Testis (tissue), 3 donors: ENCODE measurements around the gene PRND. TPM values are rescaled to one million over a fixed set of nuclear protein-coding genes. Genes with fewer than 3 reads are reported as not detected.

Experiments used
- DNase-seq: peaks from one replicate; pipeline ENCODE4 v3.0.0-alpha.2; 2019
- H3K27ac ChIP-seq, 2 donors: fragments of 200-600 bp; sonication (generic); one replicate each; pipeline ENCODE4 v1.5.1; 2019
- H3K27me3 ChIP-seq: fragments of 200-600 bp; sonication (generic); one replicate; pipeline ENCODE4 v1.5.1; 2019
- H3K36me3 ChIP-seq: fragments of 200-600 bp; sonication (generic); one replicate; pipeline ENCODE4 v1.5.1; 2017; ENCODE audit warnings: low read depth; ENCODE audit errors: missing control alignments
- H3K4me1 ChIP-seq: fragments of 200-600 bp; sonication (generic); one replicate; pipeline ENCODE4 v1.5.1; 2019
- H3K4me3 ChIP-seq, 2 donors: fragments of 200-600 bp; sonication (generic); one replicate each; pipeline ENCODE4 v1.5.1; 2017 to 2019
- H3K9me3 ChIP-seq: fragments of 200-600 bp; sonication (generic); one replicate; pipeline ENCODE4 v1.5.1; 2017
- POLR2A ChIP-seq: fragments of 450-650 bp; IDR thresholded peaks from one replicate; pipeline ENCODE4 v1.6.1; 2017; ENCODE audit warnings: antibody characterized with exemption, mild to moderate bottlenecking, moderate library complexity
- WGBS, 2 donors: methylation state at CpG; one replicate each; pipeline ENCODE4 v1.1.5; 2018; 5-methylcytosine and 5-hydroxymethylcytosine counted together
- intact Hi-C: fragments of 100-400 bp; cut with DNase I; formaldehyde crosslinking; loops from one replicate; pipeline ENCODE4 v1.15.1; 2023; ENCODE audit warnings: low total_unique reads
- polyA plus RNA-seq: library from polyadenylated mRNA; stranded (reverse); fragments of 350-450 nt; fragmentation: Illumina TruSeq; extraction: RNeasy Lipid Tissue Mini Kit (QIAGEN cat#74804); gene quantifications from one replicate; pipeline ENCODE4 v1.2.3, GENCODE V29; 2014; ENCODE audit warnings: low read depth, low replicate concordance; ENCODE audit not compliant: insufficient read depth
- total RNA-seq, 2 donors: library from RNA; depleted of rRNA; stranded (reverse); fragments of >200 nt; gene quantifications; one replicate each; pipeline ENCODE4 v1.2.3, GENCODE V29; 2016
- TF ChIP-seq, protein P1 (sequence below), 3 experiments: fragments of 450-650 bp in 2 of 3; fragments of 200-600 bp in 1 of 3; sonication (generic) in 1 of 3; IDR thresholded peaks; one replicate each; pipeline ENCODE4 v1.5.1; 2016 to 2019; ENCODE audit warnings: antibody characterized with exemption in 3 of 3, mild to moderate bottlenecking in 2 of 3, moderate library complexity in 1 of 3

Gene PRND
- total and polyA plus RNA-seq, 3 donors from 2014 or later, result 147 to 729 (median 431) TPM

DNA sequence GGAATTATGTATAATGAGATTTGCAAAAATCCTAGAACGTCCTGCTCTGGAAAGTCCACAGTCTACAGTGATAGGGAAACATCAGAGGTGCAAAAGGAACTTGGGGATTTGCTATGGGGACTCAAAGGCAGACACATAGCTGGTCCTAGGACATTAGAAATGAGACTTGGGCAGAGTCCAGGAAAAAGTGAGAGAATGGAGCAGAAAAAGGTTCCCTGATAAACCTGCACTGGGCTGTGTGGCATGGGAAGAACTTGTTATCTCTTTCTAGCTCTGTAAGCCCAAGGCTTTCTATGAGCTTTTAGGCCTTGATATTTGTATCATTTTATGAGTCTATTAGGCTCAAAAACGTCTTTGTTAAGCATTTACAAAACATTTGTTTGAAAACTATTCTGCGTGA lies 15.2 kb downstream of the PRND start:
- Histone ChIP-seq H3K9me3 (no peaks in the 10 kb centered on the region), H3K36me3 (no peaks in the 10 kb centered on the region), H3K4me1 (peaks cover 7% of the 10 kb centered on the region), H3K27me3 (no peaks in the 10 kb centered on the region), H3K27ac (peak overlapping the region; percentile 60 to 72), H3K4me3 (no peak overlapping the region)
- TF ChIP-seq POLR2A, result no peak
- TF ChIP-seq, protein P1, sequence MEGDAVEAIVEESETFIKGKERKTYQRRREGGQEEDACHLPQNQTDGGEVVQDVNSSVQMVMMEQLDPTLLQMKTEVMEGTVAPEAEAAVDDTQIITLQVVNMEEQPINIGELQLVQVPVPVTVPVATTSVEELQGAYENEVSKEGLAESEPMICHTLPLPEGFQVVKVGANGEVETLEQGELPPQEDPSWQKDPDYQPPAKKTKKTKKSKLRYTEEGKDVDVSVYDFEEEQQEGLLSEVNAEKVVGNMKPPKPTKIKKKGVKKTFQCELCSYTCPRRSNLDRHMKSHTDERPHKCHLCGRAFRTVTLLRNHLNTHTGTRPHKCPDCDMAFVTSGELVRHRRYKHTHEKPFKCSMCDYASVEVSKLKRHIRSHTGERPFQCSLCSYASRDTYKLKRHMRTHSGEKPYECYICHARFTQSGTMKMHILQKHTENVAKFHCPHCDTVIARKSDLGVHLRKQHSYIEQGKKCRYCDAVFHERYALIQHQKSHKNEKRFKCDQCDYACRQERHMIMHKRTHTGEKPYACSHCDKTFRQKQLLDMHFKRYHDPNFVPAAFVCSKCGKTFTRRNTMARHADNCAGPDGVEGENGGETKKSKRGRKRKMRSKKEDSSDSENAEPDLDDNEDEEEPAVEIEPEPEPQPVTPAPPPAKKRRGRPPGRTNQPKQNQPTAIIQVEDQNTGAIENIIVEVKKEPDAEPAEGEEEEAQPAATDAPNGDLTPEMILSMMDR (IDR thresholded peaks at IDR 0.05), result no peak
- DNase-seq, result peak; percentile 70
- 55 to 59% methylated on average over 3 of the region's 3 CpGs for WGBS, 2 donors
- intact Hi-C loops, result no loop called here

DNA sequence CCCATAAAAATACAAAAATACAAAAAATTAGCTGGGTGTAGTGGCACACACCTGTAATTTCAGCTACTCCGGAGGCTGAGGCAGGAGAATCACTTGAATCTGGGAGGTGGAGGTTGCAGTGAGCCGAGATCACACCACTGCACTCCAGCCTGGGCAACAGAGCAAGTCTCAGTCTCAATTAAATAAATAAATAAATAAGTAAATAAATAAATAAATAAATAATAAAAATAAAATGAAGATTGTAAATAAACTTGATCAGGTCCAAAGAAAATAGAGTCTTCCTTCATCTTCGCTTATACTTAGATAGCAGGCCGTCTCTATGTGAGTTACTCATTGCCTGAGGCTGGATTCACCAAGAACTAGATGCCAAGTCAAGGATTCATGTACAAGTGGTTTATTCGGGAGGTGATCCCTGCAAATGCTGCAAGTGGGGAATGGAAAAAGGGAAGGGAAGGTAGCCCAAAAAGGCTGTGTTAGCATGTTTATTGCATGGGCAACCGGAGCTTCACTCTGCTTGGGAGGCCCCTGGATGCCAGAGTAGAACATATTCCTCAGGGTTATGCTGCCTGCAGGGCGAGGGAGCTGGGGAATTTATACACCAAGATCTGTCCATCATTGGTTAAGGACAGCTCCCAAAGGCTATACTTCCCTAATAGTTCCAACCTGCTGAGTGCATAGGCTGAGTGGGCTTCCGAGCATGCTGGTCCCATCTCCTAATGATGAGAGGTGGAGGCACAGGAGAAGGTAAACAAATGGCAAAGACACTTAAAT lies 16.3 kb downstream of the PRND start:
- Histone ChIP-seq H3K27me3 (no peaks in the 10 kb centered on the region), H3K9me3 (no peaks in the 10 kb centered on the region), H3K4me3 (no peak overlapping the region), H3K4me1 (peaks cover 7% of the 10 kb centered on the region), H3K27ac (peak overlapping the region; percentile 60 to 72), H3K36me3 (no peaks in the 10 kb centered on the region)
- no peak for TF ChIP-seq POLR2A
- TF ChIP-seq, protein P1 (IDR thresholded peaks at IDR 0.05), result no peak
- WGBS, 2 donors, result 93 to 96% methylated on average over 8 of the region's 8 CpGs
- intact Hi-C loops, result no loop called here
- no peak for DNase-seq

DNA sequence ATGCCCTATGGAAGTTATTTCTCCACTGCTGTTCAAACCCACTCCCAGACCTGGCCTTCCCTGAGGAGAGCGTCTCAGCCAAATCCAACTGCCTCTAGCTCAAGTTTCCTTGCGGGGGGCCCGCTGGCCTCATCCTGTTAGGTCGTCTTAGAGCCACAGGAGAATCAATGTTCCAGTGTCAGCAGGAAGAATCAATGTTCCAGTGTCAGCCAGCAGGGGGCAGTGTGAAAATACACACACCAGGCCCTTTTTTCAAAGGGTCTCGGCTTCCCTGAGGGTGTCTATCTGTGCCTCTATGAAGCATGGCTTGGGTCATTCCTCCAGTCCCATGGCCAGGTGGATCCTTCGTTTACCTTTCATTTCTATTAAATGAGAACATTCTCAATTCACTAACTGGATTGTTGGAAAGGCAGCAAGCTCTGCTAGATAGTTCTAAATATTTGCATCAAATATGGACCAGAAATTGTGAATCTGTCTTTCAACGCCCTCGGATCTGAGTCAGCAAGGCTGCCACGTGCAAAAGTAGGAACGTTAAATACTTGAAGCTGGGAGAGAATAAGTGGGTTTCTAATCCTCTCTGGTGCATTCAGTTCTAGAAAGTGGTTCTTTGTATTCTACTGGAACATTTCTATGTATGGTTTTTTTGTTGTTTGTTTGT lies 19.2 kb downstream of the PRND start:
- intact Hi-C loops, result no loop called here
- peak; percentile 79 for DNase-seq
- Histone ChIP-seq H3K9me3 (no peaks in the 10 kb centered on the region), H3K36me3 (no peaks in the 10 kb centered on the region), H3K4me1 (peaks cover 7% of the 10 kb centered on the region), H3K27me3 (no peaks in the 10 kb centered on the region), H3K4me3 (no peak overlapping the region), H3K27ac (no peak overlapping the region)
- 46 to 48% methylated on average over 10 of the region's 10 CpGs for WGBS, 2 donors
- no peak for TF ChIP-seq POLR2A
- TF ChIP-seq, protein P1 (IDR thresholded peaks at IDR 0.05), result peak in 2 of 3 experiments; percentile 46 to 85

DNA sequence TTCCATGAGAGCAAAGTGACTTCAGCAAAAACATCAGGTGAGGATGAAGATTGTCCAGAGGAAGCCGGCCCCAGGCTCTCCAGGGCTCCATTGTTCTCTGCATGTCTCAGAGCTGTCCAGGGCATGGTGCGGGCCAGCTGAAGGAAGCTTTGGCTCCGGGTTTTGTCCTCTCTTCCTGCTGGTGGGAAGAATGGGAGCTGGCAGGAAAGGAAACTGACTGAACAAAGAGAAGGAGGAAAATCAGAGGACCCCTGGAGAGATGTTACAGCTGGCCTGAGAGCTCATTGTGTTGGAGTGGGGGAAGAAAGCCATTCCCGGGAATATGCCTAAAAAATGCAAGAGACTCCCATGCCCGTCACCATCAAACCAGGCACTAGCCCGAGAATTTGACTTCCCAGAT lies 27.1 kb downstream of the PRND start:
- intact Hi-C loops, result no loop called here
- WGBS, 2 donors, result 63 to 68% methylated on average over 6 of the region's 6 CpGs
- DNase-seq, result no peak
- no peak for TF ChIP-seq POLR2A
- TF ChIP-seq, protein P1 (IDR thresholded peaks at IDR 0.05), result no peak
- H3K4me3 ChIP-seq, result no peak overlapping the region
- no peaks in the 10 kb centered on the region for H3K9me3 ChIP-seq
- no peak overlapping the region for H3K27ac ChIP-seq
- no peaks in the 10 kb centered on the region for H3K4me1 ChIP-seq
- H3K27me3 ChIP-seq, result no peaks in the 10 kb centered on the region
- no peaks in the 10 kb centered on the region for H3K36me3 ChIP-seq
